SKM-1 (cell line): ENCODE data around the gene OR11H6.
"Not testable (repeated sequence)": the region's sequence is repeated elsewhere in the genome, so short reads cannot be mapped to it uniquely, and the experiment has no call there.

ENCODE experiments used
- DNase-seq: peaks from one replicate; lab custom pipeline; 2025; ENCODE audit not compliant: unreplicated experiment; lab: John Stamatoyannopoulos, UW

The OR11H6 gene

GRCh38 chr14:20247646-20248246, 24.2 kb downstream of the OR11H6 start:
- no peak for DNase-seq

DNA sequence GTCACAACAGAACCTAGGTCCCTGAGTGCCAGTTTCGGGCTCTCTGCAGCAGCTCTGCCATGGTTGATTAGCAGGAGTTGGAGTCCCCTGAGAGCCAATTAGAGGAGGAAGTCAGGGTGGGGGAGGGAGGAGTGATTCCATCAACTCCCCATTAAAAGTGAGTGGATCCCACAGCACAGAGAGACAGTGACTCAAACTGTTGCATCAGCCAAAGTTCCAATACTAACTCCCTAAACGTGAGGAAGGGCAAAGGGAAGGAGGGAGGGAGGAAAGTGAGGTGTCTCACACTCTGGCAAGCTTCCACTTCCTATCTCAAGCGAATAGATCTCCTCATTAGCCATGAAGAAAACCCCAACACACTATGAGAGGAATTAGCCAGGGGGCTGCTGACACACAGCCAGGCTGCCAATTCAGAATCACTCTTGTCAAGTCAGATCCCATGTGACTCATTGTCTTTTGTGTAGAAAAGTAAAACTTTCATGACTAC, 39.2 kb downstream of the OR11H6 start:
- no peak for DNase-seq

DNA sequence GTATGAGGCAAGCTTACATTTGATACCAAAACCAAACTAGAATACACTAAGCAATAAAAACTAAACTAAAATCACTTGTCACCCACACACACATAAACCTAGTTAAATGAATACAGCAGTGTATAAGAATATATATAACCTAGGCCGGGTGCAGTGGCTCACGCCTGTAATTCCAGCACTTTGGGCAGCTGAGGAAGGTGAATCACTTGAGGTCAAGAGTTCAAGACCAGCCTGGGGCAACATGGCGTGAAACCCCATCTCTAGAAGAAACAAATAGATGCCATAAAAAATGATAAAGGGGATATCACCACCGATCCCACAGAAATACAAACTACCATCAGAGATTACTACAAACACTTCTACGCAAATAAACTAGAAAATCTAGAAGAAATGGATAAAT, 40.9 kb downstream of the OR11H6 start:
- not testable (repeated sequence) for DNase-seq

DNA sequence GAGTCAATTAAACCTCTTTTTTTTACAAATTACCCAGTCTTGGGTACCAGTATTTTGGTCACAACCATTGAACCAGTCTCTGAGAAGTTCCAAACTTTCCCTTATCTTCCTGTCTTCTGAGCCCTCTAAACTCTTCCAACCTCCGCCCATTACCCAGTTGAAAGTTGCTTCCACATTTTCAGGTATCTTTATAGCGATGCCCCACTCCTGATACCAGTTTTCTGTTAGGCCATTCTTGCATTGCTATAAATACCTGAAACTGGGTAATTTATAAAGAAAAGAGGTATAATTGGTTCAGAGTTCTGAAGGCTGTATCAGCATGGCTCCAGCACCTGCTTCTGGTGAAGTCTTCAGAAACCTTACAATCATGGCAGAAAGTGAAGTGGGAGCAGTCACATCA, 50.6 kb downstream of the OR11H6 start:
- no peak for DNase-seq
